Astrocyte (in vitro differentiated cells and primary cell): ENCODE results near the gene NCOA1. TPM values are rescaled to one million over a fixed set of nuclear protein-coding genes. Genes with fewer than 3 reads are reported as not detected.

Experiments
- DNase-seq: peaks from one replicate; pipeline ENCODE4 v3.0.0-alpha.2; 2010; ENCODE audit warnings: low read depth
- FAIRE-seq: peaks from 2 replicates; lab custom pipeline; 2011; peaks lifted over from hg19 to GRCh38; lab: Jason Lieb, UNC
- H2AFZ ChIP-seq: 2 replicates; pipeline ENCODE4 v1.6.0; 2012; ENCODE audit warnings: low read depth, low read length, inconsistent platforms
- H3K27ac ChIP-seq: 2 replicates; pipeline ENCODE4 v1.5.1; 2011; ENCODE audit warnings: low read depth, low read length, inconsistent platforms
- H3K27me3 ChIP-seq: 2 replicates; pipeline ENCODE4 v1.6.0; 2011; ENCODE audit warnings: low read length, inconsistent platforms; ENCODE audit not compliant: insufficient read depth
- H3K36me3 ChIP-seq: 2 replicates; pipeline ENCODE4 v1.5.1; 2011; ENCODE audit warnings: low read length, inconsistent platforms; ENCODE audit not compliant: insufficient read depth
- H3K4me1 ChIP-seq: 2 replicates; pipeline ENCODE4 v1.5.1; 2011; ENCODE audit warnings: low read length, inconsistent platforms; ENCODE audit not compliant: insufficient read depth
- H3K4me2 ChIP-seq: 2 replicates; pipeline ENCODE4 v1.6.0; 2012; ENCODE audit warnings: low read length, inconsistent platforms
- H3K4me3 ChIP-seq: 2 replicates; pipeline ENCODE4 v1.5.1; 2011; ENCODE audit warnings: low read depth, mild to moderate bottlenecking, low read length, inconsistent platforms; ENCODE audit not compliant: insufficient read depth
- H3K79me2 ChIP-seq: 2 replicates; pipeline ENCODE4 v1.6.0; 2012; ENCODE audit warnings: mild to moderate bottlenecking, low read length, inconsistent platforms; ENCODE audit not compliant: insufficient read depth
- H3K9ac ChIP-seq: 2 replicates; pipeline ENCODE4 v1.6.0; 2012; ENCODE audit warnings: mild to moderate bottlenecking, low read length, inconsistent platforms
- H3K9me3 ChIP-seq: 2 replicates; pipeline ENCODE4 v1.5.1; 2012; ENCODE audit warnings: low read depth, mild to moderate bottlenecking, low read length, inconsistent platforms; ENCODE audit not compliant: insufficient read depth
- H4K20me1 ChIP-seq: 2 replicates; pipeline ENCODE4 v1.6.0; 2012; ENCODE audit warnings: low read length, inconsistent platforms; ENCODE audit not compliant: insufficient read depth
- H3K27ac Mint-ChIP-seq: one replicate; pipeline ENCODE4 v1.8.0; 2021; ENCODE audit warnings: mild to moderate bottlenecking, mixed read lengths; ENCODE audit not compliant: unreplicated experiment
- H3K27me3 Mint-ChIP-seq: one replicate; pipeline ENCODE4 v1.8.0; 2021; ENCODE audit warnings: low read depth, mixed read lengths; ENCODE audit not compliant: unreplicated experiment
- H3K36me3 Mint-ChIP-seq: one replicate; pipeline ENCODE4 v1.8.0; 2021; ENCODE audit warnings: low read depth, mixed read lengths; ENCODE audit not compliant: unreplicated experiment
- H3K4me1 Mint-ChIP-seq: one replicate; pipeline ENCODE4 v1.8.0; 2021; ENCODE audit warnings: low read depth, mixed read lengths; ENCODE audit not compliant: unreplicated experiment
- H3K4me3 Mint-ChIP-seq: one replicate; pipeline ENCODE4 v1.8.0; 2021; ENCODE audit warnings: mild to moderate bottlenecking, moderate library complexity, mixed read lengths; ENCODE audit not compliant: unreplicated experiment
- H3K9me3 Mint-ChIP-seq: one replicate; pipeline ENCODE4 v1.8.0; 2021; ENCODE audit warnings: mild to moderate bottlenecking, mixed read lengths; ENCODE audit not compliant: unreplicated experiment
- EZH2 ChIP-seq: IDR thresholded peaks from 2 replicates; pipeline ENCODE4 v1.6.1; 2012; ENCODE audit warnings: mild to moderate bottlenecking, low read length, inconsistent platforms; ENCODE audit not compliant: insufficient read depth
- total RNA-seq: library from RNA; stranded (reverse); gene quantifications from 2 replicates; pipeline ENCODE4 v1.2.1, GENCODE V29; 2021
- TF ChIP-seq, protein P1 (sequence below): IDR thresholded peaks from 2 replicates; pipeline ENCODE4 v1.5.1; 2011; ENCODE audit warnings: low read depth, mild to moderate bottlenecking, inconsistent platforms, low read length, moderate library complexity; ENCODE audit not compliant: insufficient read depth

The NCOA1 gene
- total RNA-seq, 1 donor from 2014 or later: 14.7 TPM

DNA sequence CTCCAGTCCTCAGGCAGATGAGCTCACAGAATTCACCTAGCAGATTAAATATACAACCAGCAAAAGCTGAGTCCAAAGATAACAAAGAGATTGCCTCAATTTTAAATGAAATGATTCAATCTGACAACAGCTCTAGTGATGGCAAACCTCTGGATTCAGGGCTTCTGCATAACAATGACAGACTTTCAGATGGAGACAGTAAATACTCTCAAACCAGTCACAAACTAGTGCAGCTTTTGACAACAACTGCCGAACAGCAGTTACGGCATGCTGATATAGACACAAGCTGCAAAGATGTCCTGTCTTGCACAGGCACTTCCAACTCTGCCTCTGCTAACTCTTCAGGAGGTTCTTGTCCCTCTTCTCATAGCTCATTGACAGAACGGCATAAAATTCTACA is 216.1 kb downstream of the NCOA1 start:
- Mint-ChIP-seq H3K4me1 (peaks cover 25% of the 10 kb centered on the region), H3K9me3 (no peaks in the 10 kb centered on the region), H3K4me3 (no peak overlapping the region), H3K36me3 (peaks cover 6% of the 10 kb centered on the region), H3K27ac (no peak overlapping the region), H3K27me3 (no peaks in the 10 kb centered on the region)
- FAIRE-seq: no peak
- Histone ChIP-seq H3K36me3 (no peaks in the 10 kb centered on the region), H3K4me3 (no peak overlapping the region), H3K9ac (no peak overlapping the region), H3K27me3 (no peaks in the 10 kb centered on the region), H3K9me3 (no peaks in the 10 kb centered on the region), H2AFZ (no peak overlapping the region), H3K79me2 (no peaks in the 10 kb centered on the region), H4K20me1 (no peaks in the 10 kb centered on the region), H3K4me2 (no peak overlapping the region), H3K27ac (no peak overlapping the region), H3K4me1 (peaks cover 12% of the 10 kb centered on the region)
- DNase-seq: no peak
- TF ChIP-seq EZH2: no peak
- TF ChIP-seq, protein P1, sequence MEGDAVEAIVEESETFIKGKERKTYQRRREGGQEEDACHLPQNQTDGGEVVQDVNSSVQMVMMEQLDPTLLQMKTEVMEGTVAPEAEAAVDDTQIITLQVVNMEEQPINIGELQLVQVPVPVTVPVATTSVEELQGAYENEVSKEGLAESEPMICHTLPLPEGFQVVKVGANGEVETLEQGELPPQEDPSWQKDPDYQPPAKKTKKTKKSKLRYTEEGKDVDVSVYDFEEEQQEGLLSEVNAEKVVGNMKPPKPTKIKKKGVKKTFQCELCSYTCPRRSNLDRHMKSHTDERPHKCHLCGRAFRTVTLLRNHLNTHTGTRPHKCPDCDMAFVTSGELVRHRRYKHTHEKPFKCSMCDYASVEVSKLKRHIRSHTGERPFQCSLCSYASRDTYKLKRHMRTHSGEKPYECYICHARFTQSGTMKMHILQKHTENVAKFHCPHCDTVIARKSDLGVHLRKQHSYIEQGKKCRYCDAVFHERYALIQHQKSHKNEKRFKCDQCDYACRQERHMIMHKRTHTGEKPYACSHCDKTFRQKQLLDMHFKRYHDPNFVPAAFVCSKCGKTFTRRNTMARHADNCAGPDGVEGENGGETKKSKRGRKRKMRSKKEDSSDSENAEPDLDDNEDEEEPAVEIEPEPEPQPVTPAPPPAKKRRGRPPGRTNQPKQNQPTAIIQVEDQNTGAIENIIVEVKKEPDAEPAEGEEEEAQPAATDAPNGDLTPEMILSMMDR: no peak

DNA sequence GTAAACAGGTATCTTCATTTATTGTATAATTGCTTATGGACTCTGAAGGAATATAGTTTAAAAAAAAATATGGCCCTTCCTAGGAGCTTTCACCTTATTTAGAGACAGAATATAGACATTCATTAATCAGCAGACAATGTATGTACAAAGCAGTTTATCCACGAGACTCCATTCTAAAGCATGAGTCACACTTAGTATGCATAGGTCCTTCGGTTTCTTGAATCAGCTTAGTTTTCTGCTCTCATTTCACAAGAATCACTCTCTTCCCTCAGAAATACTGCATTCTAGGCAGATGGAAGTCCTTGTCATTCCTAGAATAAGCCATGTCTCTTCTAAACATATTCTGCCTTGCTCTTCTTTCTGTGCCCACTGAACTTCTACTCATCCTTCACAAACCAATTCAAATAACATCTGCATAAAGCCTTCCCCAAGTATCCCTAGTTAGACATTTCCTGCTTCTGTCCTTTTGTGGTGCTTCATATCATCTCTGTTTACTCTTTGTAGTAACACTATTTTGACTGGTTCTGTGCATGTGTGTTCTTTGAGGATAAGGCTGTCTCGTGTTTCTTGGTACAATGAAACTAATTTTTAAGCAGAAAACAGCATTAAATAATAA is 217.6 kb downstream of the NCOA1 start:
- TF ChIP-seq, protein P1: no peak
- no peak for TF ChIP-seq EZH2
- no peak overlapping the region for H3K4me3 Mint-ChIP-seq
- peaks cover 14% of the 10 kb centered on the region for H3K4me1 Mint-ChIP-seq
- no peaks in the 10 kb centered on the region for H3K9me3 Mint-ChIP-seq
- peaks cover 4% of the 10 kb centered on the region for H3K4me1 ChIP-seq
- FAIRE-seq (peak; percentile 50), DNase-seq (peak; percentile 31)
- H3K27ac ChIP-seq: no peak overlapping the region
- no peaks in the 10 kb centered on the region for H3K9me3 ChIP-seq
- no peaks in the 10 kb centered on the region for H4K20me1 ChIP-seq
- H3K27me3 Mint-ChIP-seq: no peaks in the 10 kb centered on the region
- peaks cover 10% of the 10 kb centered on the region for H3K36me3 Mint-ChIP-seq
- H3K9ac ChIP-seq: peak overlapping the region; percentile 8
- no peaks in the 10 kb centered on the region for H3K36me3 ChIP-seq
- H3K79me2 ChIP-seq: no peaks in the 10 kb centered on the region
- H2AFZ ChIP-seq: no peak overlapping the region
- H3K27me3 ChIP-seq: no peaks in the 10 kb centered on the region
- peak overlapping the region; percentile 14 for H3K27ac Mint-ChIP-seq
- no peak overlapping the region for H3K4me3 ChIP-seq
- H3K4me2 ChIP-seq: peak overlapping the region; percentile 42

DNA sequence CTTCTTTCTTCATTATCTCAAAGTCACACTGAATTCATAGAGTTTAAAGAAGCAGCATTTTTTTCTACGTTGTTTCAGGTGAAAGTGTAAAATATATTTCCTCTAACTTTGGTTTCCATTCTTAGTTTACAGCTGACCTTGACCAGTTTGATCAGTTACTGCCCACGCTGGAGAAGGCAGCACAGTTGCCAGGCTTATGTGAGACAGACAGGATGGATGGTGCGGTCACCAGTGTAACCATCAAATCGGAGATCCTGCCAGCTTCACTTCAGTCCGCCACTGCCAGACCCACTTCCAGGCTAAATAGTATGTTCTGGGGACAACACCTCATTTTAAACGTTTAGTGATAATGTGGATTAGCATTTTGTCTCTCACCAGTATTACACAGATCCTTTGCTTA is 219.8 kb downstream of the NCOA1 start:
- Histone ChIP-seq H4K20me1 (no peaks in the 10 kb centered on the region), H2AFZ (no peak overlapping the region), H3K36me3 (no peaks in the 10 kb centered on the region), H3K4me3 (no peak overlapping the region), H3K9me3 (no peaks in the 10 kb centered on the region), H3K79me2 (no peaks in the 10 kb centered on the region), H3K4me1 (peaks cover 4% of the 10 kb centered on the region), H3K4me2 (no peak overlapping the region), H3K27ac (no peak overlapping the region), H3K9ac (no peak overlapping the region), H3K27me3 (no peaks in the 10 kb centered on the region)
- no peak for TF ChIP-seq EZH2
- FAIRE-seq (no peak), DNase-seq (no peak)
- no peak overlapping the region for H3K4me3 Mint-ChIP-seq
- H3K27ac Mint-ChIP-seq: no peak overlapping the region
- no peaks in the 10 kb centered on the region for H3K27me3 Mint-ChIP-seq
- peaks cover 10% of the 10 kb centered on the region for H3K36me3 Mint-ChIP-seq
- H3K9me3 Mint-ChIP-seq: no peaks in the 10 kb centered on the region
- peaks cover 11% of the 10 kb centered on the region for H3K4me1 Mint-ChIP-seq
